Measurements from ENCODE around the gene HTRA3. TPM values are rescaled to one million over a fixed set of nuclear protein-coding genes. Genes with fewer than 3 reads are reported as not detected.

HTRA3 gene
- total RNA-seq, 1 donor from 2014 or later = 3.4 TPM

DNA sequence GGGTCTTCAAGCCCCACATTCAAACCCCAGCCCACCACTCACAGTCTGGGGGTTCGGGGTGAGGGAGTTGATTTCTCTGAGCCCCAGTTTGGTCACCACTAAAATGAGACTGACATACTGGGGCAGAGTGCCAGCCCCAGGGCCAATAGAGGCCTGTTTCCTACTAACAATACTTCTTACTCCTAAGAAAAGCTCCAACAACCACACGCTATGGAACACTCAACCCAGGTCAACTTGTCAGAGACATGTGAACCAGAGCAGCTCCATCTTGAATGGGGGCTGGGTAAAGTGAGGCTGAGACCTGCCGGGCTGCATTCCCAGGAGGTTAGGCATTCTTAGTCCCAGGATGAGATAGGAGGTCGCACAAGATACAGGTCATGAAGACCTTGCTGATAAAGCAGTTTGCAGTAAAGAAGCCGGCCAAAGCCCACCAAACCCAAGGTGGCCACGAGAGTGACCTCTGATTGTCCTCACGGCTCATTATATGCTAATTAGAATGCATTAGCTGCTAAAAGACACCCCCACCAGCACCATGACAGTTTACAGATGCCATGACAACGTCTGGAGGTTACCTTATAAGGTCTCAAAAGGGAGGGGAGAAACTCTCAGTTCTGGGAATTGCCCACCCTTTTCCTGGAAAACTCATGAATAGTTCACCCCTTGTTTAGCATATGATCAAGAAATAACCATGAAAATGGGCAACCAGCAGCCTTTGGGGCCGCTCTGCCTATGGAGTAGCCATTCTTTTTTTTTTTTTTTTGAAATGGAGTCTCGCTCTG is 26.6 kb upstream of the HTRA3 start:
- H3K9me3 Mint-ChIP-seq = no peaks in the 10 kb centered on the region
- no peaks in the 10 kb centered on the region for H3K36me3 Mint-ChIP-seq (ENCODE audit: low read depth)
- no peak overlapping the region for H3K27ac Mint-ChIP-seq (ENCODE audit: unreplicated experiment)
- no peaks in the 10 kb centered on the region for H3K27me3 Mint-ChIP-seq (ENCODE audit: low read depth)
- TF ChIP-seq, protein P1, sequence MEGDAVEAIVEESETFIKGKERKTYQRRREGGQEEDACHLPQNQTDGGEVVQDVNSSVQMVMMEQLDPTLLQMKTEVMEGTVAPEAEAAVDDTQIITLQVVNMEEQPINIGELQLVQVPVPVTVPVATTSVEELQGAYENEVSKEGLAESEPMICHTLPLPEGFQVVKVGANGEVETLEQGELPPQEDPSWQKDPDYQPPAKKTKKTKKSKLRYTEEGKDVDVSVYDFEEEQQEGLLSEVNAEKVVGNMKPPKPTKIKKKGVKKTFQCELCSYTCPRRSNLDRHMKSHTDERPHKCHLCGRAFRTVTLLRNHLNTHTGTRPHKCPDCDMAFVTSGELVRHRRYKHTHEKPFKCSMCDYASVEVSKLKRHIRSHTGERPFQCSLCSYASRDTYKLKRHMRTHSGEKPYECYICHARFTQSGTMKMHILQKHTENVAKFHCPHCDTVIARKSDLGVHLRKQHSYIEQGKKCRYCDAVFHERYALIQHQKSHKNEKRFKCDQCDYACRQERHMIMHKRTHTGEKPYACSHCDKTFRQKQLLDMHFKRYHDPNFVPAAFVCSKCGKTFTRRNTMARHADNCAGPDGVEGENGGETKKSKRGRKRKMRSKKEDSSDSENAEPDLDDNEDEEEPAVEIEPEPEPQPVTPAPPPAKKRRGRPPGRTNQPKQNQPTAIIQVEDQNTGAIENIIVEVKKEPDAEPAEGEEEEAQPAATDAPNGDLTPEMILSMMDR (conservative IDR thresholded peaks at IDR 0.05) = no peak
- no peak for DNase-seq (ENCODE audit: low read depth, low spot score)
- H3K4me3 Mint-ChIP-seq = no peak overlapping the region
- peaks cover 6% of the 10 kb centered on the region for H3K4me1 Mint-ChIP-seq

DNA sequence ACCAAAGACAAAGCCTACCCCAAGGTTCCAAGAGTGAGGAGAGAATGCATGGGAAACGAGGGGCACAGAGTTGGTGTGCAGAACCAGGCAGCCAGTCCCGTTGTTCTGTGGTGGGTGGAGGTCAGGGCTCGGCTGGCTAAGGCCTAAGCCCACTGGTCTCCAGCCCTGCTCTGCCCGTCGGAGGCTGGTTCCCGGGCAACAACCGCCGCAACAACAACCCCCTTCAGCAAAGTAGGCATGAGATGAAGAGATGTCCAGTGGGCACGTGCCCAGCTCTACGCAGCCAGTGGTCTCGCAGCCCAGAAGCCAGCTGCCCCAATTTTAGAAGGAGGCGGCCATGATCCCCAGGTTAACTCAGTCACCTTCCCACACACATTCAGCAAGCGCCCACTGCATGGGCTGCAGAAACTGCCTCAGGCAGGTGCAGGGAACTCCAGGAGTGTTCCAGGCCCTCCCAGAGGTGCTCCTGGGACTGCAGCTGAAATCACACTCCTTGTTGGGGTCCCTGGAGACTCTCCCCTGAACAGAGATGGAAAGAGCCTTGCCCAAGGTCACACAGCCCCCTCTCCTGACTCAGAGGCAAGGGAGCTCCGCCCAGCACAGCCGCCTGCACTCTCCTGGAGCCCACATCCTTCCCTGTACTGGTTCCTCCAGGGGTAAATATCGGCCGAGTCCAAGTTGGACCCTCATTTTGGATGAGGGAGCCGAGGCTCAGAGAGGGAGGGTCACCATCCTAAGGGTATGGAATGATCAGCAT is 25.4 kb upstream of the HTRA3 start:
- peaks cover 2% of the 10 kb centered on the region for H3K4me1 Mint-ChIP-seq
- DNase-seq (ENCODE audit: low read depth, low spot score) = no peak
- no peaks in the 10 kb centered on the region for H3K36me3 Mint-ChIP-seq (ENCODE audit: low read depth)
- TF ChIP-seq, protein P1 (conservative IDR thresholded peaks at IDR 0.05) = no peak
- H3K27me3 Mint-ChIP-seq (ENCODE audit: low read depth) = no peaks in the 10 kb centered on the region
- no peak overlapping the region for H3K27ac Mint-ChIP-seq (ENCODE audit: unreplicated experiment)
- H3K4me3 Mint-ChIP-seq = no peak overlapping the region
- H3K9me3 Mint-ChIP-seq = no peaks in the 10 kb centered on the region

DNA sequence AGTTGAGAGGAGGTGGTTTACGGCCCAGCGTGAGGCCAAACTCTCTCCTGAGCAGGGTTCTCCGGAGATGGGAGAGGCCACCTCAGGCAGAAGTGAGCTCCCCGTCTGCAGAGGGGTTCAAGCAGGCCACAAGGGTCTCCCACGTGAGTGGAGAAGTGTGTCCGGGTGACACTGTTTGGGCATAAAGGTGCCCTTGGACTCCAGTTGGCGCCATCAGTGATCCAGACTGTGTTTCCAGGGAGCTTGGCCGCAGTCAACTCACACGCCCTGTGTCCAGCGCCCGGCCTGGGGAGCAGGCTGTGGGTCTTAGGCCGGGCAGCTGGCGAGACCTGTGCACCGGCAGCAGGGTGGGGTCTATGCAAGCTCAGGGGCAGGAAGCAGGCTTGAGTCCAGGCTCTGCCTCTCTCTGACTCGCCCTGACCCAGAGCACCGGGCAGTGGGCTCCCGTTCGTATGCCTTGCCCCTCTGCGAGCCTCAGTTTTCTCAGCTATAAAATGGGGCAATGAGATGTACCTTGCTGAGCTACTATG is 24.6 kb upstream of the HTRA3 start:
- no peaks in the 10 kb centered on the region for H3K9me3 Mint-ChIP-seq
- TF ChIP-seq, protein P1 (conservative IDR thresholded peaks at IDR 0.05) = no peak
- no peaks in the 10 kb centered on the region for H3K27me3 Mint-ChIP-seq (ENCODE audit: low read depth)

DNA sequence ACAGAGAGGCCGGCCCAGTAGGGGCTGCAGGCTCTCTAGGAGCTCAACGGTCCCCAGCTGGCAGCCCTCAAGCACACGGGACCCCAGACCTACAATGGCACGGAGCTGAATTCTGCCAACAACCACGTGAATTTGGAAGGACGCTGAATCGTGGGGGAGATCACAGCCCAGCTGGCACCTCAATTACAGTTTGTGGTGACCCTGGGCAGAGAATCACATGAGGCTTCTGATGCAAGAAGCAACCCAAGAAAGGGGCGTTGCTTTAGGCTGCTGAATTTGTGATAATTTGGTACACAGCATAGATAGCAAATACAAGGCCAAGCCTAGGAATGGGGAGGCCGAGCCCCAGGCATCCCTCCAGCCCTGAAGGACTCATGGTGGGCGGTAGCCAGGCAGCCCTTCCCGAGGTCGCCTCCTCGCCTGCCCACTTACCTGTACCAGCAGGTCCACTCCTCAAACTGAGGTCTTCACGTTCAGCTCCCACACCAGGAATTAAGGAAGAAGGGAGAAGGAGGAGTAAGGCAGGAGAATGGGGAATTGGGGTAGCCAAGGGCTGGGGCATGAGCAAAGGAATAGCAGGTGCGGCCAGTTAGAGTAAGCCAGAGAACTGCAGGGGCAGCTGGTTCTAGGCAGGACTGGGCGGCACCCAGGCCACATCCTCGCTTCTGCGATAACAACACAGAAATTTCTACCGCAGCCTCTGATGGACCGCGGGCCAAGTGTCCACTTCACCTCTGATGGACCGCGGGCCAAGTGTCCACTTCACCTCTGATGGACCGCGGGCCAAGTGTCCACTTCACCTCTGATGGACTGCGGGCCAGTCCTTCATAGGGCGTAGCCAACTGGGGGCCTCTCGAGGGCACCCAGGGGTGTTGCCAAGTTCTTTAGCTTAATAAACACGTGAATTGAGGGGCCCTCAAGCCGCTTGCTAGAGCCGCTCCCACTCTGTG is 23.4 kb upstream of the HTRA3 start:
- TF ChIP-seq, protein P1 (conservative IDR thresholded peaks at IDR 0.05) = no peak
- Mint-ChIP-seq H3K36me3 (ENCODE audit: low read depth) (no peaks in the 10 kb centered on the region), H3K27me3 (ENCODE audit: low read depth) (no peaks in the 10 kb centered on the region)

More for the DNA sequence above, 24.6 kb upstream of the HTRA3 start:
- H3K27ac Mint-ChIP-seq (ENCODE audit: unreplicated experiment) = no peak overlapping the region
- H3K4me3 Mint-ChIP-seq = no peak overlapping the region
- H3K36me3 Mint-ChIP-seq (ENCODE audit: low read depth) = no peaks in the 10 kb centered on the region
- no peak for DNase-seq (ENCODE audit: low read depth, low spot score)
- no peaks in the 10 kb centered on the region for H3K4me1 Mint-ChIP-seq

More for the DNA sequence above, 23.4 kb upstream of the HTRA3 start:
- no peak for DNase-seq (ENCODE audit: low read depth, low spot score)
- H3K4me3 Mint-ChIP-seq = no peak overlapping the region
- H3K27ac Mint-ChIP-seq (ENCODE audit: unreplicated experiment) = no peak overlapping the region
- H3K4me1 Mint-ChIP-seq = no peaks in the 10 kb centered on the region
- H3K9me3 Mint-ChIP-seq = no peaks in the 10 kb centered on the region

All from neural crest cell (in vitro differentiated cells).